ENCODE results near the gene ATP5F1E.

DNA sequence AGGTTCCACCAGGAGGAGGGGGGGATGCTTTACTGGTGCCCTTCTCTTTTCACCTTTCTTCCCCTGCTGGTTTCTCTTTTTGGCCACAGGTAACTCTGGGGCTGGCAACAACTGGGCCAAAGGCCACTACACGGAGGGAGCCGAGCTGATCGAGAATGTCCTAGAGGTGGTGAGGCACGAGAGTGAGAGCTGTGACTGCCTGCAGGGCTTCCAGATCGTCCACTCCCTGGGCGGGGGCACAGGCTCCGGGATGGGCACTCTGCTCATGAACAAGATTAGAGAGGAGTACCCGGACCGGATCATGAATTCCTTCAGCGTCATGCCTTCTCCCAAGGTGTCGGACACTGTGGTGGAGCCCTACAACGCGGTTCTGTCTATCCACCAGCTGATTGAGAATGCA is 8.5 kb downstream of the ATP5F1E start:
- TF ChIP-seq CTCF (IDR thresholded peaks at IDR 0.05) = no peak
- TF ChIP-seq POLR2A (IDR thresholded peaks at IDR 0.05) = no peak
- no peak for TF ChIP-seq EP300 (IDR thresholded peaks at IDR 0.05)
